ENCODE results near the gene SMYD3. TPM values are rescaled to one million over a fixed set of nuclear protein-coding genes. Genes with fewer than 3 reads are reported as not detected.

The SMYD3 gene
- total and polyA plus RNA-seq, 8 donors = 20.4 to 35.1 (median 24.3) TPM

DNA sequence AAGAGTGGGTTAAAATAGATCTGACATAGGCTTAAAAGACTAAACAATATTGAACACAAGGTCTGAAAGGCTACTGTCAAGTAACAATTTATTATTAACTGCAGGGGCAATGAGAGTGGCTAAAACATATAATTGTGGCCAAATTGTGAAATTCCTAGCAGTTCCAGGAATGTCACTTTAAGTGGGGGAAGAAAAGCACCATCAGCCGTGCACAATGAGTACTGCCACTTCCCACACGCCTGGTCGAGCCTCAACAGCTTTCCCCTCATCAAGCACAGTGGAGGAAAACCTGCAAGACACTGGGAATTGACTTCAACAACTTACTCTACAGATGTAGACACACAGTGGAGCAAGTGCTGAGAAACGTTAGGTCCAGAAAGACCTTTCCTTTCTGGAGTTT, 42.6 kb upstream of the SMYD3 start:
- Histone ChIP-seq H3K27ac (no peak overlapping the region), H3K9me3 (no peaks in the 10 kb centered on the region), H3K27me3 (no peaks in the 10 kb centered on the region), H3K36me3 (peaks cover 0 to 95% of the 10 kb centered on the region in 2 donors), H3K4me1 (no peaks in the 10 kb centered on the region), H3K4me3 (no peak overlapping the region)
- intact Hi-C loops (cut with DNase I) = loop anchor here in 1 of 2 donors (2.0 kb wide), 1 partner anchor 131 kb away; no protein-coding TSS in a partner anchor
- no peak for DNase-seq
- no peak for ATAC-seq
- TF ChIP-seq, protein P1, sequence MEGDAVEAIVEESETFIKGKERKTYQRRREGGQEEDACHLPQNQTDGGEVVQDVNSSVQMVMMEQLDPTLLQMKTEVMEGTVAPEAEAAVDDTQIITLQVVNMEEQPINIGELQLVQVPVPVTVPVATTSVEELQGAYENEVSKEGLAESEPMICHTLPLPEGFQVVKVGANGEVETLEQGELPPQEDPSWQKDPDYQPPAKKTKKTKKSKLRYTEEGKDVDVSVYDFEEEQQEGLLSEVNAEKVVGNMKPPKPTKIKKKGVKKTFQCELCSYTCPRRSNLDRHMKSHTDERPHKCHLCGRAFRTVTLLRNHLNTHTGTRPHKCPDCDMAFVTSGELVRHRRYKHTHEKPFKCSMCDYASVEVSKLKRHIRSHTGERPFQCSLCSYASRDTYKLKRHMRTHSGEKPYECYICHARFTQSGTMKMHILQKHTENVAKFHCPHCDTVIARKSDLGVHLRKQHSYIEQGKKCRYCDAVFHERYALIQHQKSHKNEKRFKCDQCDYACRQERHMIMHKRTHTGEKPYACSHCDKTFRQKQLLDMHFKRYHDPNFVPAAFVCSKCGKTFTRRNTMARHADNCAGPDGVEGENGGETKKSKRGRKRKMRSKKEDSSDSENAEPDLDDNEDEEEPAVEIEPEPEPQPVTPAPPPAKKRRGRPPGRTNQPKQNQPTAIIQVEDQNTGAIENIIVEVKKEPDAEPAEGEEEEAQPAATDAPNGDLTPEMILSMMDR (IDR thresholded peaks at IDR 0.05) = no peak

DNA sequence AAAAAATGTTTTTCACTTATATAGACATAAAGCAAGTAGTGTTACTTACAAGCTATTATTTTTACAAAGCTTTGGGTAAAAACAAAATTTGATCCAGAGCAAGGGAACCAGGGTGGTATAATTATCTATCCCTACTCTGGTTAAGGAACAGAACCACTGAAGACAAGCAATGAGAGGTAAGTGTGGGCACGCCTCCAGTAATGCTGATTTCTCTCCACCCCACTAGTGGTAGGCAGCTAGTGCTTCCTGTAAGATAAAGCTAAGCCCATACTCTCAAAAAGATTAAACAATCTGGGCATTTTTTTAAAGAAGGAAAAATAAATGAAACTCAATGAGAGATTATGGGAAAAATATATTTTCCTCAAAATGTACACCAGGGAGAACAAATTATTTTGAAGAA, 36.9 kb upstream of the SMYD3 start:
- no peak overlapping the region for H3K4me3 ChIP-seq
- no peaks in the 10 kb centered on the region for H3K4me1 ChIP-seq
- ATAC-seq = no peak
- H3K36me3 ChIP-seq = peaks cover 0 to 88% of the 10 kb centered on the region in 2 donors
- no peak overlapping the region for H3K27ac ChIP-seq
- H3K9me3 ChIP-seq = no peaks in the 10 kb centered on the region
- TF ChIP-seq, protein P1 (IDR thresholded peaks at IDR 0.05) = no peak
- no peak for DNase-seq
- intact Hi-C loops (cut with DNase I) = no loop called here
- H3K27me3 ChIP-seq = no peaks in the 10 kb centered on the region

DNA sequence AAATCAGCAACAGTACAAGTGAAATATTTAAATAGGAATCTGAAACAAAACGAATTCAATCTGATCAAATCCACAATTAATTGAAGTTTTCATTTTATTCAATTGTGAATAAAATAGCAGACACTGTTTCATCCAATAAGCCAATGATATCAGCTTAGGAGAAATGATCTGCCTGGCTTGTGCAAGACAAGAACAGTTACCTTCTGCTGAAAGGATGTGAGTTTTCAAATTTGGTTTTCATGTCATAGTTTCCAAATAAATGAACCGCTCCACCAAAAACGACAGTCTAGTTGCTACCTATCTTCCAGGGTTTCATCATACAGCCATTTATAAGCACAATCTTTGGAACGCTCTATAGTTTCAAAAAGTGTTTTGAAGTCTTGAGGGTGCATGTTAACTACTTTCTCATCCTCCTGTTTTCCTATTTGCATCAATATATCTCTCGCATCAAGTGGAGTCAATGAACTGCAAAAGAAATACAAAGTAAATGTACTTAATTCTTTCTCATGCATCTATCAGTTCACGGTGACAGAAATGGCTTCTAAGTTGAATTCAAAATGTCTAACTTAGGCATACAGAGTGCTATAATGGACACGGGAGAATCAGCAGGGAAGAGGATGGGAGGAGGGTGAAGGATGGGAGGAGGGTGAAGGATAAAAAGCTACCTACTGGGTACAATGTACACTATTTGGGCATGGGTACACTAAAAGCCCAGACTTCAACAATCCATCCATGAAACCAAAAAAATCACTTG, 33.8 kb upstream of the SMYD3 start:
- H3K36me3 ChIP-seq = peaks cover 0 to 71% of the 10 kb centered on the region in 2 donors
- H3K9me3 ChIP-seq = no peaks in the 10 kb centered on the region
- intact Hi-C loops (cut with DNase I) = no loop called here
- H3K27ac ChIP-seq = no peak overlapping the region
- H3K27me3 ChIP-seq = no peaks in the 10 kb centered on the region
- H3K4me1 ChIP-seq = no peaks in the 10 kb centered on the region
- no peak overlapping the region for H3K4me3 ChIP-seq
- TF ChIP-seq, protein P1 (IDR thresholded peaks at IDR 0.05) = no peak
- no peak for ATAC-seq
- DNase-seq = no peak

DNA sequence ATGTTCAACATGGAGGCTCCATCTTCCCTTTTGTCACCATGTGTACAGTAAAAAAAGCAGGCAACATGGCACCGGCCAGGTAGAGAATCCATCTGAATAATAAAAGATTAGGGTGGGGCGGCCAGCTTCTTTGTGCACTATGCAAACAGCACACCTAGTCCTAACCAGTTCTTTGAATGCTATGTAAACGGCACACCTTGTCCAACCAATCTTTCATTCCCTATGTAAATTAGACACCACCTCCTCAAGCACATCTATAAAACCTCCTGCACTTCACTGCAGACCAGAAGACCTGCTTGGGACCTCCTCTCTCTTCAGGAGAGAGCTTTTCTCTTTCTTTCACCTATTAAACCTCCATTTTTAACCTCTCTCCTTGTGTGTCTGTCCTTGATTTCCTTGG, 30.8 kb upstream of the SMYD3 start:
- H3K4me1 ChIP-seq = no peaks in the 10 kb centered on the region
- H3K27me3 ChIP-seq = no peaks in the 10 kb centered on the region
- DNase-seq = peak in 1 of 4 donors; percentile 17
- peak; percentile 70 for ATAC-seq
- no peak overlapping the region for H3K27ac ChIP-seq
- H3K4me3 ChIP-seq = no peak overlapping the region
- peaks cover 0 to 42% of the 10 kb centered on the region in 2 donors for H3K36me3 ChIP-seq
- no peaks in the 10 kb centered on the region for H3K9me3 ChIP-seq
- intact Hi-C loops (cut with DNase I) = no loop called here
- TF ChIP-seq, protein P1 (IDR thresholded peaks at IDR 0.05) = no peak

DNA sequence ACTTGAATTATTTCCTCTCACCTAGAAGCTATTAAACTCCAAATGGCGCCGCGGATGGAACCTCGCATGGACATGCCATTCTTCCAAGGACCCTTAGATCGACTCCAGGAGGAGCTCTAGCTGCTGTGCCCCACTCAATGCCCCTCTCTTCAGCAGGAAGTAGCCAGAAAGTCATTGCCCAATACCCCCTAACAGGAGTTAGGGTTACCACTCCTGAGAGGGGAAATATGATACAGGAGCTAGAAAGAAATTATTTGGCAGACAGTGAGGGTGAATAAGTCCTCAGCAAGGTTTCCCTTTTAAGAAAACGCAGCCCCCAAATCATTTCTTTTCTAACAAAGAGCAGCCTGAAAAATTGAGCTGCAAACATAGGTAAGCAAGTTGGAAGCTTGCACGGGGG, 30.4 kb upstream of the SMYD3 start:
- TF ChIP-seq, protein P1 (IDR thresholded peaks at IDR 0.05) = no peak
- intact Hi-C loops (cut with DNase I) = no loop called here
- H3K27me3 ChIP-seq = no peaks in the 10 kb centered on the region
- DNase-seq (no peak), ATAC-seq (no peak)
- no peaks in the 10 kb centered on the region for H3K9me3 ChIP-seq
- no peak overlapping the region for H3K27ac ChIP-seq
- H3K4me1 ChIP-seq = no peaks in the 10 kb centered on the region
- no peak overlapping the region for H3K4me3 ChIP-seq
- H3K36me3 ChIP-seq = peaks cover 0 to 38% of the 10 kb centered on the region in 2 donors
